K562 (cell line): ENCODE data around the gene NOP14. TPM values are rescaled to one million over a fixed set of nuclear protein-coding genes. Genes with fewer than 3 reads are reported as not detected.
A peak's percentile ranks its signal among the peaks of the same experiment; 100 is the strongest.

ENCODE experiments used
- ELF4 ChIP-seq: fragments of 450-650 bp; formaldehyde crosslinking; IDR thresholded peaks from 2 replicates; pipeline ENCODE4 v1.4.0; 2022; ENCODE audit warnings: missing genetic modification characterization
- HMG20A ChIP-seq: fragments of 450-650 bp; formaldehyde crosslinking; conservative IDR thresholded peaks from 2 replicates; pipeline ENCODE4 v1.4.0; 2020; ENCODE audit warnings: mild to moderate bottlenecking, mixed read lengths
- MECOM ChIP-seq: fragments of 250-450 bp; sonication (Bioruptor Pico); IDR thresholded peaks from 2 replicates; pipeline ENCODE4 v1.8.0; 2022; ENCODE audit warnings: inconsistent platforms
- MTA1 ChIP-seq: fragments of 450-650 bp; IDR thresholded peaks from 2 replicates; pipeline ENCODE4 v1.6.1; 2017; ENCODE audit warnings: borderline replicate concordance
- NCOR1 ChIP-seq: fragments of 450-650 bp; IDR thresholded peaks from 2 replicates; pipeline ENCODE4 v1.6.1; 2016; ENCODE audit warnings: mild to moderate bottlenecking, moderate library complexity
- SNRNP70 ChIP-seq: fragments of 200-400 bp; formaldehyde crosslinking; optimal IDR thresholded peaks from 2 replicates; pipeline ENCODE3; 2017; ENCODE audit warnings: low read depth, low read length
- ZBTB7A ChIP-seq: IDR thresholded peaks from 2 replicates; pipeline ENCODE4 v1.6.1; 2011; ENCODE audit warnings: low read depth, mild to moderate bottlenecking, low read length, moderate library complexity, borderline replicate concordance; ENCODE audit not compliant: control insufficient read depth
- ZNF584 ChIP-seq: fragments of 200-800 bp; sonication (Bioruptor generic); IDR thresholded peaks from 2 replicates; pipeline ENCODE4 v1.6.1; 2016; ENCODE audit warnings: low read depth, mild to moderate bottlenecking, missing genetic modification characterization, missing compliant biosample characterization
- ZNF668 ChIP-seq: fragments of 250-450 bp; sonication (Bioruptor Pico); IDR thresholded peaks from 2 replicates; pipeline ENCODE4 v1.8.0; 2022; ENCODE audit warnings: mild to moderate bottlenecking, inconsistent platforms
- polyA plus RNA-seq, 8 experiments: library from polyadenylated mRNA; depleted of rRNA in 4 of 8; stranded (reverse) in 5 of 8; unstranded in 3 of 8; fragments of >200 nt; fragmentation: Nextera tagmentation in 2 of 8; fragmentation: Illumina TruSeq in 1 of 8; extraction: Ambion mirVana in 2 of 8; extraction: Trizol in 1 of 8; gene quantifications; 2 replicates each; pipeline versions ENCODE4 v1.2.1 to v1.2.3, GENCODE V29; 2011 to 2014; ENCODE audit warnings: inconsistent platforms in 1 of 8, missing spikeins in 1 of 8
- total RNA-seq, 7 experiments: library from RNA; depleted of rRNA in 6 of 7; stranded (reverse); fragments of >200 nt in 6 of 7; fragmentation: Illumina TruSeq in 2 of 7; extraction: Trizol in 2 of 7; gene quantifications; 2 replicates each; pipeline versions ENCODE4 v1.2.1 to v1.2.3, GENCODE V29; 2011 to 2021; ENCODE audit warnings: low replicate concordance in 1 of 7
- TF ChIP-seq, protein P1 (sequence below), 2 experiments: fragments of 450-650 bp; formaldehyde crosslinking in 1 of 2; IDR thresholded peaks; 2 replicates each; pipeline versions ENCODE4 v1.4.0 to v1.6.1; 2014 to 2020; ENCODE audit warnings: mild to moderate bottlenecking in 2 of 2, borderline replicate concordance in 1 of 2, low read depth in 1 of 2
- TF ChIP-seq, protein P2 (sequence below), 2 experiments: fragments of 450-650 bp; IDR thresholded peaks; 2 replicates each; pipeline ENCODE4 v1.6.1; 2016
- TF ChIP-seq, protein P3 (sequence below): sonication (generic); formaldehyde crosslinking; IDR thresholded peaks from 2 replicates; pipeline ENCODE4 v1.8.0; 2022; ENCODE audit warnings: missing genetic modification reagents, mild to moderate bottlenecking, borderline replicate concordance
- TF ChIP-seq, protein P4 (sequence below): sonication (generic); formaldehyde crosslinking; IDR thresholded peaks from 2 replicates; pipeline ENCODE4 v1.8.0; 2022; ENCODE audit warnings: mild to moderate bottlenecking, missing genetic modification reagents
- TF ChIP-seq, protein P5 (sequence below): fragments of 250-450 bp; sonication (Bioruptor Pico); IDR thresholded peaks from 2 replicates; pipeline ENCODE4 v1.6.1; 2021; ENCODE audit warnings: mild to moderate bottlenecking

NOP14 gene
- total and polyA plus RNA-seq, 9 of the 15 experiments (the other 6 are each of a cell fraction or from before 2014, with no cell fraction given) = 12.7 to 76.0 (median 50.9) TPM

DNA sequence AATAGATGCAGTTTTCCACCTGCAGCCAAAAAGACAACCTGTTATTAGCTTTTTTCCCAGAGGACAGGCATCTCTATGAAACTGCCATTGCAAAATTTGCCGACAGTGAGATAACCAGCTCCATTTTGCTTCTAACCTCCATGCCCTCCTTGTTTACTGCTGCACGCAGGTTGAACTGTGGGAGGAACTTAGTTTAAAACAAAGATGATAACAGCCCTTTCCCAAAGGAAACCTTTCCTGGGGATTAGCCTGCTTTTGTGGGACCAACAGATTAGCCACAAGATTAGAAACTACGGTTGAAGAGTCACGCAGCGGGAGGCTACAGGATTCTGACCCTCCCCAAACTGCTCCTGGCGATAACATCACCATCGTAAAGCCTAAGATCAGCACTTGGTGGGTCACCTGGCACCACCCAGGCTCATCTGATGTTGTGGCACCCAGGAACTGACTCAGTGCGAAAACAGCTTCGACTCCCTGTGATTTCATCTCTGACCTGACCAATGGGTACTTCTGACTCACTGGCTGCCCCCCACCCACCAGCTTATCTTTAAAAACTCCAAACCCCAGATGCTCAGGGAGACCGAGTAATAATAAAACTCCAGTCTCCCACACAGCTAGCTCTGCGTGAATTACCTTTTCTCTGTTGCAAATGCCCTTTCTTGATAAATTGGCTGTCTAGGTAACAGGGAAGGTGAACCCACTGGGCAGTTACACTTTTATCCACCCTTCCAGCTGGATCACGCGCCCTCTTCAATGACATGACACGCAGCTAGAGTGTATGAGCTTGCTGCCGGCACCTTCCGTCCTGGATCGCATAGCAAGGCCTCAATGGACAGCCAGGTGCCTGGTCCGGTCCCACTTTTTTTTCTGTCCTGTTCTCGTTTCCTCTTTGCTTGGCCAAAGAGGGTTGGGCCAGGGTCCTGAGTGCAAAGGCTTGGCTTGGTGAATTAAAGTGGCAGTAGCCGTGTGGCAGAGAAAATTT, 27.2 kb downstream of the NOP14 start (continued):
- TF ChIP-seq, protein P1, sequence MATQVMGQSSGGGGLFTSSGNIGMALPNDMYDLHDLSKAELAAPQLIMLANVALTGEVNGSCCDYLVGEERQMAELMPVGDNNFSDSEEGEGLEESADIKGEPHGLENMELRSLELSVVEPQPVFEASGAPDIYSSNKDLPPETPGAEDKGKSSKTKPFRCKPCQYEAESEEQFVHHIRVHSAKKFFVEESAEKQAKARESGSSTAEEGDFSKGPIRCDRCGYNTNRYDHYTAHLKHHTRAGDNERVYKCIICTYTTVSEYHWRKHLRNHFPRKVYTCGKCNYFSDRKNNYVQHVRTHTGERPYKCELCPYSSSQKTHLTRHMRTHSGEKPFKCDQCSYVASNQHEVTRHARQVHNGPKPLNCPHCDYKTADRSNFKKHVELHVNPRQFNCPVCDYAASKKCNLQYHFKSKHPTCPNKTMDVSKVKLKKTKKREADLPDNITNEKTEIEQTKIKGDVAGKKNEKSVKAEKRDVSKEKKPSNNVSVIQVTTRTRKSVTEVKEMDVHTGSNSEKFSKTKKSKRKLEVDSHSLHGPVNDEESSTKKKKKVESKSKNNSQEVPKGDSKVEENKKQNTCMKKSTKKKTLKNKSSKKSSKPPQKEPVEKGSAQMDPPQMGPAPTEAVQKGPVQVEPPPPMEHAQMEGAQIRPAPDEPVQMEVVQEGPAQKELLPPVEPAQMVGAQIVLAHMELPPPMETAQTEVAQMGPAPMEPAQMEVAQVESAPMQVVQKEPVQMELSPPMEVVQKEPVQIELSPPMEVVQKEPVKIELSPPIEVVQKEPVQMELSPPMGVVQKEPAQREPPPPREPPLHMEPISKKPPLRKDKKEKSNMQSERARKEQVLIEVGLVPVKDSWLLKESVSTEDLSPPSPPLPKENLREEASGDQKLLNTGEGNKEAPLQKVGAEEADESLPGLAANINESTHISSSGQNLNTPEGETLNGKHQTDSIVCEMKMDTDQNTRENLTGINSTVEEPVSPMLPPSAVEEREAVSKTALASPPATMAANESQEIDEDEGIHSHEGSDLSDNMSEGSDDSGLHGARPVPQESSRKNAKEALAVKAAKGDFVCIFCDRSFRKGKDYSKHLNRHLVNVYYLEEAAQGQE (IDR thresholded peaks at IDR 0.05; ENCODE audit: borderline replicate concordance) = no peak
- TF ChIP-seq, protein P1 (CRISPR knock-in tag; IDR thresholded peaks at IDR 0.05; ENCODE audit: low read depth) = no peak
- TF ChIP-seq ELF4 (no peak), ZNF668 (CRISPR knock-in tag) (no peak), MECOM (CRISPR knock-in tag) (no peak), ZBTB7A (no peak), HMG20A (CRISPR knock-in tag) (no peak), MTA1 (0 out of 2 replicates have a peak, but pooled peaks have one; percentile 26), NCOR1 (peak; percentile 14; the same call in 1 of the 2 replicates), SNRNP70 (no peak), ZNF584 (CRISPR knock-in tag) (no peak)
- TF ChIP-seq, protein P2, sequence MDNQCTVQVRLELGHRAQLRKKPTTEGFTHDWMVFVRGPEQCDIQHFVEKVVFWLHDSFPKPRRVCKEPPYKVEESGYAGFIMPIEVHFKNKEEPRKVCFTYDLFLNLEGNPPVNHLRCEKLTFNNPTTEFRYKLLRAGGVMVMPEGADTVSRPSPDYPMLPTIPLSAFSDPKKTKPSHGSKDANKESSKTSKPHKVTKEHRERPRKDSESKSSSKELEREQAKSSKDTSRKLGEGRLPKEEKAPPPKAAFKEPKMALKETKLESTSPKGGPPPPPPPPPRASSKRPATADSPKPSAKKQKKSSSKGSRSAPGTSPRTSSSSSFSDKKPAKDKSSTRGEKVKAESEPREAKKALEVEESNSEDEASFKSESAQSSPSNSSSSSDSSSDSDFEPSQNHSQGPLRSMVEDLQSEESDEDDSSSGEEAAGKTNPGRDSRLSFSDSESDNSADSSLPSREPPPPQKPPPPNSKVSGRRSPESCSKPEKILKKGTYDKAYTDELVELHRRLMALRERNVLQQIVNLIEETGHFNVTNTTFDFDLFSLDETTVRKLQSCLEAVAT (IDR thresholded peaks at IDR 0.05) = no peak
- TF ChIP-seq, protein P3, sequence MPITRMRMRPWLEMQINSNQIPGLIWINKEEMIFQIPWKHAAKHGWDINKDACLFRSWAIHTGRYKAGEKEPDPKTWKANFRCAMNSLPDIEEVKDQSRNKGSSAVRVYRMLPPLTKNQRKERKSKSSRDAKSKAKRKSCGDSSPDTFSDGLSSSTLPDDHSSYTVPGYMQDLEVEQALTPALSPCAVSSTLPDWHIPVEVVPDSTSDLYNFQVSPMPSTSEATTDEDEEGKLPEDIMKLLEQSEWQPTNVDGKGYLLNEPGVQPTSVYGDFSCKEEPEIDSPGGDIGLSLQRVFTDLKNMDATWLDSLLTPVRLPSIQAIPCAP = no peak
- TF ChIP-seq, protein P4, sequence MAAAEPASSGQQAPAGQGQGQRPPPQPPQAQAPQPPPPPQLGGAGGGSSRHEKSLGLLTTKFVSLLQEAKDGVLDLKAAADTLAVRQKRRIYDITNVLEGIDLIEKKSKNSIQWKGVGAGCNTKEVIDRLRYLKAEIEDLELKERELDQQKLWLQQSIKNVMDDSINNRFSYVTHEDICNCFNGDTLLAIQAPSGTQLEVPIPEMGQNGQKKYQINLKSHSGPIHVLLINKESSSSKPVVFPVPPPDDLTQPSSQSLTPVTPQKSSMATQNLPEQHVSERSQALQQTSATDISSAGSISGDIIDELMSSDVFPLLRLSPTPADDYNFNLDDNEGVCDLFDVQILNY (CRISPR knock-in tag) = 0 out of 2 replicates have a peak, but pooled peaks have one; percentile 7
- TF ChIP-seq, protein P5, sequence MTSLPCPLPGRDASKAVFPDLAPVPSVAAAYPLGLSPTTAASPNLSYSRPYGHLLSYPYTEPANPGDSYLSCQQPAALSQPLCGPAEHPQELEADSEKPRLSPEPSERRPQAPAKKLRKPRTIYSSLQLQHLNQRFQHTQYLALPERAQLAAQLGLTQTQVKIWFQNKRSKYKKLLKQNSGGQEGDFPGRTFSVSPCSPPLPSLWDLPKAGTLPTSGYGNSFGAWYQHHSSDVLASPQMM (CRISPR knock-in tag) = no peak
